IMR-90 (cell line): Measurements from ENCODE around the gene SCIN. TPM values are rescaled to one million over a fixed set of nuclear protein-coding genes. Genes with fewer than 3 reads are reported as not detected.

Experiments
- ATAC-seq: fragments of 200-7000 bp; cut with Tn5 transposase; 2 replicates; pipeline ENCODE4 v1.9.1; 2020; ENCODE audit warnings: low read depth, mild to moderate bottlenecking, moderate library complexity
- BruUV-seq: library from RNA; stranded (reverse); fragments of 400-500 nt; replicated peaks from 2 replicates; lab custom pipeline; 2021; lab: Mats Ljungman, UMichigan
- CTCF ChIA-PET: fragments of 300-600 bp; formaldehyde crosslinking; extraction: SDS; loops from one replicate; lab custom pipeline; 2021; ENCODE audit warnings: antibody characterized with exemption; lab: Yijun Ruan, JAX
- POLR2A ChIA-PET: fragments of 300-600 bp; sonication (Branson Sonifier 250); formaldehyde crosslinking; loops from one replicate; lab custom pipeline; 2022; ENCODE audit warnings: antibody characterized with exemption; ENCODE audit not compliant: unreplicated experiment; lab: Charles Lee
- DNase-seq: peaks from one replicate; pipeline ENCODE4 v3.0.0; 2013
- H2AFZ ChIP-seq: replicated peaks from 2 replicates; pipeline ENCODE3; 2013; ENCODE audit warnings: low read length, mild to moderate bottlenecking; ENCODE audit not compliant: poor library complexity
- H2AK5ac ChIP-seq: 2 replicates; pipeline ENCODE4 v1.6.1; 2013; ENCODE audit warnings: low read depth, low read length, inconsistent platforms
- H2AK9ac ChIP-seq: replicated peaks from 2 replicates; pipeline ENCODE3; 2013; ENCODE audit warnings: mild to moderate bottlenecking, low read depth, low read length, moderate library complexity; ENCODE audit not compliant: poor library complexity
- H2BK120ac ChIP-seq: 2 replicates; pipeline ENCODE4 v1.6.1; 2013; ENCODE audit warnings: low read depth, low read length, inconsistent platforms
- H2BK15ac ChIP-seq: 3 replicates; pipeline ENCODE4 v1.6.1; 2013; ENCODE audit warnings: low read depth, low read length, inconsistent platforms
- H2BK20ac ChIP-seq: 2 replicates; pipeline ENCODE4 v1.6.1; 2013; ENCODE audit warnings: low read depth, mild to moderate bottlenecking, inconsistent platforms, low read length, moderate library complexity
- H2BK5ac ChIP-seq: 2 replicates; pipeline ENCODE4 v1.6.1; 2013; ENCODE audit warnings: mild to moderate bottlenecking, low read depth, low read length, inconsistent platforms; ENCODE audit not compliant: poor library complexity, severe bottlenecking
- H3K14ac ChIP-seq: replicated peaks from 2 replicates; pipeline ENCODE4 v1.6.1; 2013; ENCODE audit warnings: low read depth, low read length, inconsistent platforms
- H3K18ac ChIP-seq: 2 replicates; pipeline ENCODE4 v1.6.1; 2013; ENCODE audit warnings: low read depth, low read length, control low read depth
- H3K23ac ChIP-seq: 2 replicates; pipeline ENCODE4 v1.6.1; 2013; ENCODE audit warnings: low read depth, low read length, inconsistent platforms
- H3K27ac ChIP-seq: 2 replicates; pipeline ENCODE4 v1.5.1; 2013; ENCODE audit warnings: mild to moderate bottlenecking, control low read depth, low read length; ENCODE audit not compliant: insufficient read depth
- H3K27me3 ChIP-seq: 2 replicates; pipeline ENCODE4 v1.6.1; 2013; ENCODE audit warnings: low read length; ENCODE audit not compliant: control insufficient read depth, insufficient read depth
- H3K36me3 ChIP-seq: 2 replicates; pipeline ENCODE4 v1.6.1; 2013; ENCODE audit warnings: low read length, mixed read lengths; ENCODE audit not compliant: control insufficient read depth, insufficient read depth
- H3K4ac ChIP-seq: 2 replicates; pipeline ENCODE4 v1.6.1; 2013; ENCODE audit warnings: low read depth, low read length, inconsistent platforms
- H3K4me1 ChIP-seq: 2 replicates; pipeline ENCODE4 v1.6.1; 2013; ENCODE audit warnings: low read length, mixed read lengths; ENCODE audit not compliant: control insufficient read depth, insufficient read depth
- H3K4me2 ChIP-seq: 2 replicates; pipeline ENCODE4 v1.6.1; 2013; ENCODE audit warnings: low read depth, mild to moderate bottlenecking, control low read depth, low read length, moderate library complexity
- H3K4me3 ChIP-seq: 2 replicates; pipeline ENCODE4 v1.5.1; 2013; ENCODE audit warnings: low read depth, mild to moderate bottlenecking, control low read depth, low read length, moderate library complexity; ENCODE audit not compliant: insufficient read depth
- H3K56ac ChIP-seq: 2 replicates; pipeline ENCODE4 v1.6.1; 2013; ENCODE audit warnings: low read length, inconsistent platforms; ENCODE audit not compliant: insufficient read depth; ENCODE audit errors: extremely low read depth
- H3K79me1 ChIP-seq, 2 experiments: 2 replicates each; pipeline ENCODE4 v1.6.1; 2013; ENCODE audit warnings: low read length in 2 of 2, inconsistent platforms in 1 of 2, low read depth in 1 of 2
- H3K9ac ChIP-seq: 2 replicates; pipeline ENCODE4 v1.6.1; 2013; ENCODE audit warnings: low read depth, low read length, control low read depth
- H3K9me1 ChIP-seq: 2 replicates; pipeline ENCODE4 v1.6.1; 2013; ENCODE audit warnings: low read length, inconsistent platforms; ENCODE audit not compliant: insufficient read depth
- H3K9me3 ChIP-seq: 2 replicates; pipeline ENCODE4 v1.6.1; 2013; ENCODE audit warnings: low read length; ENCODE audit not compliant: control insufficient read depth, insufficient read depth
- H4K20me1 ChIP-seq: 2 replicates; pipeline ENCODE4 v1.6.1; 2013; ENCODE audit warnings: low read length, inconsistent platforms; ENCODE audit not compliant: insufficient read depth
- H4K5ac ChIP-seq: 2 replicates; pipeline ENCODE4 v1.6.1; 2013; ENCODE audit warnings: mild to moderate bottlenecking, low read depth, low read length, control low read depth
- H4K8ac ChIP-seq, 2 experiments: 2 replicates each; pipeline ENCODE4 v1.6.1; 2013; ENCODE audit warnings: low read depth in 2 of 2, low read length in 2 of 2, control low read depth in 1 of 2, inconsistent platforms in 1 of 2
- H4K91ac ChIP-seq: 2 replicates; pipeline ENCODE4 v1.6.1; 2013; ENCODE audit warnings: low read depth, low read length, inconsistent platforms; ENCODE audit not compliant: insufficient read depth
- BHLHE40 ChIP-seq: fragments of 150-350 bp; IDR thresholded peaks from 2 replicates; pipeline ENCODE4 v1.6.1; 2016; ENCODE audit warnings: mild to moderate bottlenecking, low read depth, low read length
- CEBPB ChIP-seq: IDR thresholded peaks from 2 replicates; pipeline ENCODE4 v1.6.1; 2012; ENCODE audit warnings: low read depth, low read length, improper control_type of control experiment
- NFE2L2 ChIP-seq: fragments of 150-350 bp; IDR thresholded peaks from 2 replicates; pipeline ENCODE4 v1.6.1; 2016; ENCODE audit warnings: low read depth, mild to moderate bottlenecking, low read length
- RCOR1 ChIP-seq: IDR thresholded peaks from 2 replicates; pipeline ENCODE4 v1.6.1; 2012; ENCODE audit warnings: mild to moderate bottlenecking, low read length, improper control_type of control experiment; ENCODE audit not compliant: insufficient replicate concordance
- RFX5 ChIP-seq: IDR thresholded peaks from 2 replicates; pipeline ENCODE4 v1.8.0; 2012; ENCODE audit warnings: low read depth, mild to moderate bottlenecking, low read length, moderate library complexity
- SMC3 ChIP-seq: fragments of 150-350 bp; IDR thresholded peaks from 2 replicates; pipeline ENCODE4 v1.6.1; 2016; ENCODE audit warnings: low read depth, mild to moderate bottlenecking, antibody characterized with exemption, low read length, moderate library complexity
- WGBS, 2 experiments: methylation state at CpG; one replicate each; pipeline versions ENCODE4 v1.1.5 to v1.1.7; 2013; ENCODE audit warnings: missing lambda C conversion rate in 2 of 2; ENCODE audit not compliant: insufficient read length in 1 of 2; ENCODE audit errors: extremely low coverage in 2 of 2; 5-methylcytosine and 5-hydroxymethylcytosine counted together
- dilution Hi-C: fragments of 300-500 bp; cut with HindIII; formaldehyde crosslinking; loops from one replicate; pipeline ENCODE4 v1.14.3; 2018; ENCODE audit warnings: low sequenced_read_pairs; ENCODE audit not compliant: unreplicated experiment
- in situ Hi-C: fragments of 300-500 bp; cut with MboI; formaldehyde crosslinking; loops from 3 replicates; pipeline ENCODE4 v1.14.3; 2019; ENCODE audit warnings: low sequenced_read_pairs, inconsistent platforms, mixed read lengths
- intact Hi-C: fragments of 100-400 bp; cut with micrococcal nuclease; formaldehyde crosslinking; loops from 2 replicates; pipeline ENCODE4 v1.10.0; 2022
- polyA plus RNA-seq, 3 experiments: library from polyadenylated mRNA; depleted of rRNA; stranded (reverse); fragments of >200 nt; gene quantifications; 2 replicates each; pipeline ENCODE4 v1.2.3, GENCODE V29; 2012; ENCODE audit warnings: low replicate concordance in 1 of 3
- total RNA-seq: library from RNA; depleted of rRNA; stranded (reverse); fragments of >200 nt; gene quantifications from 2 replicates; pipeline ENCODE4 v1.2.3, GENCODE V29; 2012
- TF ChIP-seq, protein P1 (sequence below): conservative IDR thresholded peaks from 2 replicates; pipeline ENCODE4 v1.5.1; 2012; ENCODE audit warnings: mild to moderate bottlenecking, low read depth, low read length, improper control_type of control experiment
- TF ChIP-seq, protein P2 (sequence below): fragments of 150-350 bp; IDR thresholded peaks from 2 replicates; pipeline ENCODE4 v1.6.1; 2016; ENCODE audit warnings: low read depth, mild to moderate bottlenecking, low read length, moderate library complexity, borderline replicate concordance

Gene SCIN
- total and polyA plus RNA-seq, 2 of the 4 experiments (the other 2 are of a cell fraction): under 0.01 to 0.05 TPM

DNA sequence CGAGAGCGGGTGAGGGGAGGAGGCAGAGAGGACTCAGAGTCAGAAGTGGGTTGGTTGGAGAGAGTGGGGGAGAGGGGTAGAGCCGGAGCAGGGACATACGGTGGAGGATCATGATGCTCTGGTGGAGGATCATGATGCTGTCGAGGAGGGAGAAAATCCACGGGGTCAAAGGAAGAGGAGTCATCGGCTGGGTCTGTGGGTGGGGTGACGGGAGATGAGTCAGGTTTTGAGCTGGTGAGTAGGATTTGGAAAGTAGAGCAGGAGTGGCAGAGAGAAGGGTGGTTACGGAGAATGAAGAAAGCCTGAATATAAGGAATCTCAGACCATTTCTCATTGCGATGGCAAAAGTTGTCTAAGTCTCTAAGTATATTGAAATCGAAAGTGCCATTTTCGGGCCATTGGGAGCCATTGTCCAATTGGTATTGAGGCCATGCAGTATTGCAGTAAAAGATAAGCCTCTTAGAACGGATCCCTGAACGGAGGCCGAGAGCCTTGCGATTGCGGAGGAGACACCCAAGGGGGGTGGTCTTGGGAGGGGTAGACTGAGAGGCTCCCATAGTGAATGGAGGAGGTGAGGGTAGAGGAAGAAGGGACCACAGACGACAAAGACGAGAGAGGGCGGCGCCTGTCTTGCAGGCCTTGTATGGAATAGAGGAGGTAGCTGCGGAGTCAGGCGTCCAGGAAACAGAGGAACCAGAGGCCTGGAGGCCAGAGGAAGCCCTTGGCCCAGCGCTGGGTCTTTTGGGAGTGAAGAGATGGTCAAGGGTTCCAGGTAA lies 23.8 kb downstream of the SCIN start:
- Histone ChIP-seq H2BK5ac (no peak overlapping the region), H4K5ac (no peak overlapping the region), H3K36me3 (no peaks in the 10 kb centered on the region), H3K56ac (no peak overlapping the region), H3K27me3 (no peaks in the 10 kb centered on the region), H3K4ac (no peak overlapping the region), H3K9me3 (no peaks in the 10 kb centered on the region; the same call in 1 of the 2 replicates), H3K9ac (no peak overlapping the region), H3K9me1 (no peaks in the 10 kb centered on the region), H2BK120ac (no peak overlapping the region), H3K79me1 (no peaks in the 10 kb centered on the region), H3K4me1 (no peaks in the 10 kb centered on the region), H3K18ac (no peak overlapping the region), H3K23ac (no peak overlapping the region), H4K91ac (no peak overlapping the region), H2BK20ac (no peak overlapping the region), H3K4me3 (no peak overlapping the region), H2AK9ac (no peak overlapping the region), H2AFZ (no peak overlapping the region), H2AK5ac (no peak overlapping the region), H3K14ac (no peak overlapping the region), H3K4me2 (no peak overlapping the region), H2BK15ac (no peak overlapping the region), H3K27ac (no peak overlapping the region), H4K20me1 (no peaks in the 10 kb centered on the region), H4K8ac (no peak overlapping the region)
- POLR2A ChIA-PET: no interaction called here
- no peak for ATAC-seq
- TF ChIP-seq NFE2L2 (no peak), BHLHE40 (no peak), SMC3 (no peak), RFX5 (no peak), RCOR1 (no peak), CEBPB (no peak)
- TF ChIP-seq, protein P1, sequence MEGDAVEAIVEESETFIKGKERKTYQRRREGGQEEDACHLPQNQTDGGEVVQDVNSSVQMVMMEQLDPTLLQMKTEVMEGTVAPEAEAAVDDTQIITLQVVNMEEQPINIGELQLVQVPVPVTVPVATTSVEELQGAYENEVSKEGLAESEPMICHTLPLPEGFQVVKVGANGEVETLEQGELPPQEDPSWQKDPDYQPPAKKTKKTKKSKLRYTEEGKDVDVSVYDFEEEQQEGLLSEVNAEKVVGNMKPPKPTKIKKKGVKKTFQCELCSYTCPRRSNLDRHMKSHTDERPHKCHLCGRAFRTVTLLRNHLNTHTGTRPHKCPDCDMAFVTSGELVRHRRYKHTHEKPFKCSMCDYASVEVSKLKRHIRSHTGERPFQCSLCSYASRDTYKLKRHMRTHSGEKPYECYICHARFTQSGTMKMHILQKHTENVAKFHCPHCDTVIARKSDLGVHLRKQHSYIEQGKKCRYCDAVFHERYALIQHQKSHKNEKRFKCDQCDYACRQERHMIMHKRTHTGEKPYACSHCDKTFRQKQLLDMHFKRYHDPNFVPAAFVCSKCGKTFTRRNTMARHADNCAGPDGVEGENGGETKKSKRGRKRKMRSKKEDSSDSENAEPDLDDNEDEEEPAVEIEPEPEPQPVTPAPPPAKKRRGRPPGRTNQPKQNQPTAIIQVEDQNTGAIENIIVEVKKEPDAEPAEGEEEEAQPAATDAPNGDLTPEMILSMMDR: no peak
- TF ChIP-seq, protein P2, sequence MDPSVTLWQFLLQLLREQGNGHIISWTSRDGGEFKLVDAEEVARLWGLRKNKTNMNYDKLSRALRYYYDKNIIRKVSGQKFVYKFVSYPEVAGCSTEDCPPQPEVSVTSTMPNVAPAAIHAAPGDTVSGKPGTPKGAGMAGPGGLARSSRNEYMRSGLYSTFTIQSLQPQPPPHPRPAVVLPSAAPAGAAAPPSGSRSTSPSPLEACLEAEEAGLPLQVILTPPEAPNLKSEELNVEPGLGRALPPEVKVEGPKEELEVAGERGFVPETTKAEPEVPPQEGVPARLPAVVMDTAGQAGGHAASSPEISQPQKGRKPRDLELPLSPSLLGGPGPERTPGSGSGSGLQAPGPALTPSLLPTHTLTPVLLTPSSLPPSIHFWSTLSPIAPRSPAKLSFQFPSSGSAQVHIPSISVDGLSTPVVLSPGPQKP: no peak
- BruUV-seq: no TSS peak
- in situ Hi-C loops (no loop called here), dilution Hi-C loops (no loop called here), intact Hi-C loops (no loop called here)
- peak; percentile 6 for DNase-seq
- CTCF ChIA-PET: no interaction called here
- WGBS, 2 experiments: 81% methylated on average over 14 of the region's 24 CpGs; no CpG with 5 or more reads in 1 of the 2 experiments
